ENCODE data around the gene PUS3.

- TF ChIP-seq PATZ1 (tag by site-specific recombination; IDR thresholded peaks at IDR 0.05) (no peak), MYNN (tag by site-specific recombination; IDR thresholded peaks at IDR 0.05; ENCODE audit: borderline replicate concordance) (no peak), ZNF133 (tag by site-specific recombination; IDR thresholded peaks at IDR 0.05) (no peak), YY2 (tag by site-specific recombination; IDR thresholded peaks at IDR 0.05) (no peak), ZBTB26 (tag by site-specific recombination; optimal IDR thresholded peaks at IDR 0.05) (no peak), ZNF707 (tag by site-specific recombination; IDR thresholded peaks at IDR 0.05) (no peak), ZNF184 (tag by site-specific recombination; IDR thresholded peaks at IDR 0.05) (no peak), ZNF510 (tag by site-specific recombination; IDR thresholded peaks at IDR 0.05; ENCODE audit: insufficient replicate concordance) (no peak), ZNF239 (tag by site-specific recombination; IDR thresholded peaks at IDR 0.05) (no peak), ZBTB1 (tag by site-specific recombination; IDR thresholded peaks at IDR 0.05) (no peak), ZNF302 (tag by site-specific recombination; IDR thresholded peaks at IDR 0.05; ENCODE audit: low read depth) (no peak)
- TF ChIP-seq, protein P1, sequence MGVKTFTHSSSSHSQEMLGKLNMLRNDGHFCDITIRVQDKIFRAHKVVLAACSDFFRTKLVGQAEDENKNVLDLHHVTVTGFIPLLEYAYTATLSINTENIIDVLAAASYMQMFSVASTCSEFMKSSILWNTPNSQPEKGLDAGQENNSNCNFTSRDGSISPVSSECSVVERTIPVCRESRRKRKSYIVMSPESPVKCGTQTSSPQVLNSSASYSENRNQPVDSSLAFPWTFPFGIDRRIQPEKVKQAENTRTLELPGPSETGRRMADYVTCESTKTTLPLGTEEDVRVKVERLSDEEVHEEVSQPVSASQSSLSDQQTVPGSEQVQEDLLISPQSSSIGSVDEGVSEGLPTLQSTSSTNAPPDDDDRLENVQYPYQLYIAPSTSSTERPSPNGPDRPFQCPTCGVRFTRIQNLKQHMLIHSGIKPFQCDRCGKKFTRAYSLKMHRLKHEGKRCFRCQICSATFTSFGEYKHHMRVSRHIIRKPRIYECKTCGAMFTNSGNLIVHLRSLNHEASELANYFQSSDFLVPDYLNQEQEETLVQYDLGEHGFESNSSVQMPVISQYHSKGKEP (tag by site-specific recombination; IDR thresholded peaks at IDR 0.05) = no peak
- TF ChIP-seq, protein P2, sequence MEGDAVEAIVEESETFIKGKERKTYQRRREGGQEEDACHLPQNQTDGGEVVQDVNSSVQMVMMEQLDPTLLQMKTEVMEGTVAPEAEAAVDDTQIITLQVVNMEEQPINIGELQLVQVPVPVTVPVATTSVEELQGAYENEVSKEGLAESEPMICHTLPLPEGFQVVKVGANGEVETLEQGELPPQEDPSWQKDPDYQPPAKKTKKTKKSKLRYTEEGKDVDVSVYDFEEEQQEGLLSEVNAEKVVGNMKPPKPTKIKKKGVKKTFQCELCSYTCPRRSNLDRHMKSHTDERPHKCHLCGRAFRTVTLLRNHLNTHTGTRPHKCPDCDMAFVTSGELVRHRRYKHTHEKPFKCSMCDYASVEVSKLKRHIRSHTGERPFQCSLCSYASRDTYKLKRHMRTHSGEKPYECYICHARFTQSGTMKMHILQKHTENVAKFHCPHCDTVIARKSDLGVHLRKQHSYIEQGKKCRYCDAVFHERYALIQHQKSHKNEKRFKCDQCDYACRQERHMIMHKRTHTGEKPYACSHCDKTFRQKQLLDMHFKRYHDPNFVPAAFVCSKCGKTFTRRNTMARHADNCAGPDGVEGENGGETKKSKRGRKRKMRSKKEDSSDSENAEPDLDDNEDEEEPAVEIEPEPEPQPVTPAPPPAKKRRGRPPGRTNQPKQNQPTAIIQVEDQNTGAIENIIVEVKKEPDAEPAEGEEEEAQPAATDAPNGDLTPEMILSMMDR (tag by site-specific recombination; IDR thresholded peaks at IDR 0.05) = no peak
- TF ChIP-seq, protein P3, sequence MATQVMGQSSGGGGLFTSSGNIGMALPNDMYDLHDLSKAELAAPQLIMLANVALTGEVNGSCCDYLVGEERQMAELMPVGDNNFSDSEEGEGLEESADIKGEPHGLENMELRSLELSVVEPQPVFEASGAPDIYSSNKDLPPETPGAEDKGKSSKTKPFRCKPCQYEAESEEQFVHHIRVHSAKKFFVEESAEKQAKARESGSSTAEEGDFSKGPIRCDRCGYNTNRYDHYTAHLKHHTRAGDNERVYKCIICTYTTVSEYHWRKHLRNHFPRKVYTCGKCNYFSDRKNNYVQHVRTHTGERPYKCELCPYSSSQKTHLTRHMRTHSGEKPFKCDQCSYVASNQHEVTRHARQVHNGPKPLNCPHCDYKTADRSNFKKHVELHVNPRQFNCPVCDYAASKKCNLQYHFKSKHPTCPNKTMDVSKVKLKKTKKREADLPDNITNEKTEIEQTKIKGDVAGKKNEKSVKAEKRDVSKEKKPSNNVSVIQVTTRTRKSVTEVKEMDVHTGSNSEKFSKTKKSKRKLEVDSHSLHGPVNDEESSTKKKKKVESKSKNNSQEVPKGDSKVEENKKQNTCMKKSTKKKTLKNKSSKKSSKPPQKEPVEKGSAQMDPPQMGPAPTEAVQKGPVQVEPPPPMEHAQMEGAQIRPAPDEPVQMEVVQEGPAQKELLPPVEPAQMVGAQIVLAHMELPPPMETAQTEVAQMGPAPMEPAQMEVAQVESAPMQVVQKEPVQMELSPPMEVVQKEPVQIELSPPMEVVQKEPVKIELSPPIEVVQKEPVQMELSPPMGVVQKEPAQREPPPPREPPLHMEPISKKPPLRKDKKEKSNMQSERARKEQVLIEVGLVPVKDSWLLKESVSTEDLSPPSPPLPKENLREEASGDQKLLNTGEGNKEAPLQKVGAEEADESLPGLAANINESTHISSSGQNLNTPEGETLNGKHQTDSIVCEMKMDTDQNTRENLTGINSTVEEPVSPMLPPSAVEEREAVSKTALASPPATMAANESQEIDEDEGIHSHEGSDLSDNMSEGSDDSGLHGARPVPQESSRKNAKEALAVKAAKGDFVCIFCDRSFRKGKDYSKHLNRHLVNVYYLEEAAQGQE (tag by site-specific recombination; IDR thresholded peaks at IDR 0.05) = no peak
Measured at GRCh38 chr11:125942771-125943428, 39.9 kb upstream of the PUS3 start.

Measured in HEK293 (cell line).